GM18858 (cell line): ENCODE results near the gene PCLO.
A peak's percentile ranks its signal among the peaks of the same experiment; 100 is the strongest.

ENCODE experiments used
- ATAC-seq: cut with Tn5 transposase; IDR thresholded peaks from one replicate; pipeline ENCODE4 v1.9.1; 2021; ENCODE audit not compliant: unreplicated experiment

The PCLO gene, protein sequence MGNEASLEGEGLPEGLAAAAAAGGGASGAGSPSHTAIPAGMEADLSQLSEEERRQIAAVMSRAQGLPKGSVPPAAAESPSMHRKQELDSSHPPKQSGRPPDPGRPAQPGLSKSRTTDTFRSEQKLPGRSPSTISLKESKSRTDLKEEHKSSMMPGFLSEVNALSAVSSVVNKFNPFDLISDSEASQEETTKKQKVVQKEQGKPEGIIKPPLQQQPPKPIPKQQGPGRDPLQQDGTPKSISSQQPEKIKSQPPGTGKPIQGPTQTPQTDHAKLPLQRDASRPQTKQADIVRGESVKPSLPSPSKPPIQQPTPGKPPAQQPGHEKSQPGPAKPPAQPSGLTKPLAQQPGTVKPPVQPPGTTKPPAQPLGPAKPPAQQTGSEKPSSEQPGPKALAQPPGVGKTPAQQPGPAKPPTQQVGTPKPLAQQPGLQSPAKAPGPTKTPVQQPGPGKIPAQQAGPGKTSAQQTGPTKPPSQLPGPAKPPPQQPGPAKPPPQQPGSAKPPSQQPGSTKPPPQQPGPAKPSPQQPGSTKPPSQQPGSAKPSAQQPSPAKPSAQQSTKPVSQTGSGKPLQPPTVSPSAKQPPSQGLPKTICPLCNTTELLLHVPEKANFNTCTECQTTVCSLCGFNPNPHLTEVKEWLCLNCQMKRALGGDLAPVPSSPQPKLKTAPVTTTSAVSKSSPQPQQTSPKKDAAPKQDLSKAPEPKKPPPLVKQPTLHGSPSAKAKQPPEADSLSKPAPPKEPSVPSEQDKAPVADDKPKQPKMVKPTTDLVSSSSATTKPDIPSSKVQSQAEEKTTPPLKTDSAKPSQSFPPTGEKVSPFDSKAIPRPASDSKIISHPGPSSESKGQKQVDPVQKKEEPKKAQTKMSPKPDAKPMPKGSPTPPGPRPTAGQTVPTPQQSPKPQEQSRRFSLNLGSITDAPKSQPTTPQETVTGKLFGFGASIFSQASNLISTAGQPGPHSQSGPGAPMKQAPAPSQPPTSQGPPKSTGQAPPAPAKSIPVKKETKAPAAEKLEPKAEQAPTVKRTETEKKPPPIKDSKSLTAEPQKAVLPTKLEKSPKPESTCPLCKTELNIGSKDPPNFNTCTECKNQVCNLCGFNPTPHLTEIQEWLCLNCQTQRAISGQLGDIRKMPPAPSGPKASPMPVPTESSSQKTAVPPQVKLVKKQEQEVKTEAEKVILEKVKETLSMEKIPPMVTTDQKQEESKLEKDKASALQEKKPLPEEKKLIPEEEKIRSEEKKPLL (N-terminal part only)

DNA sequence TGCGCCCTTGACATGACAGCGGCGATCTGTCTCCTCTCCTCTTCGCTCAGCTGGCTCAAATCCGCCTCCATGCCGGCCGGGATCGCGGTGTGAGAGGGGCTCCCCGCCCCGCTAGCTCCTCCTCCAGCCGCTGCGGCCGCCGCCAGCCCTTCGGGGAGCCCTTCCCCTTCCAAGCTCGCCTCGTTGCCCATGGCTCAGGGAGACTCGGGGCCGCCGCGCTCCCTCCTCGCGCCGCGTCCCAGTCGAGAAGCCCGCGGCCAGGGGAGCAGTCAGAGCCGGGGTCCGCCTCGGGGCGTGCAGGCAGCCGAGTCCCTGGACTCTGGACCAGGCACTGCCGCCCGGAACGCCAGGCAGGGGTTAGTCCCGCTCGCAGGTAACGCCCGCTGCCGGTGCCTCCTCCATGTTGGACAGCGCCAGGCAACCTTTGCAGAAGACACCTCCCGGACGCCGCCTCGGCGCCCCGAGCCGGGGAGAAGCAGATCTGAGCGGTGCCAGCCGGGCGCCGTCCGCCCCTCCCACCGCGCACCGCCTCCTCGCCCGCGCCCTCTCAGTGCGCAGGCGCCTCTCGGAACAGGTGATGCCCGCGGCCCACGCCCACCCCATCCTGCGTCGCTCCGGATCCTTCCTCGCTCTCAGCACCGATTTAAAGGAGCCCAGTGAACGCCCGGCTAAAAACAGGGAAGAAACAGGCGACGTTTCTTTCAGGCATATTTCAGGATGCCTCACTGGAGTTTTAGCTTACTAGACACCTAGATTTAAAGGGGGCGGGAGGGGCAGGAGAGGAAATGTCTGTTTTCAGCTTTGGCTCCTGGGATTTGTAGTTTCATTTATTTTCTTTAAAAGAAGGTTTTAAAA is at the start of gene PCLO:
Gene PCLO, minus strand, starts transcription at position 483 of the 855 bp plus-strand sequence. Its CDS starts 292 bp downstream, at position 191.
- ATAC-seq = peak; percentile 92

DNA sequence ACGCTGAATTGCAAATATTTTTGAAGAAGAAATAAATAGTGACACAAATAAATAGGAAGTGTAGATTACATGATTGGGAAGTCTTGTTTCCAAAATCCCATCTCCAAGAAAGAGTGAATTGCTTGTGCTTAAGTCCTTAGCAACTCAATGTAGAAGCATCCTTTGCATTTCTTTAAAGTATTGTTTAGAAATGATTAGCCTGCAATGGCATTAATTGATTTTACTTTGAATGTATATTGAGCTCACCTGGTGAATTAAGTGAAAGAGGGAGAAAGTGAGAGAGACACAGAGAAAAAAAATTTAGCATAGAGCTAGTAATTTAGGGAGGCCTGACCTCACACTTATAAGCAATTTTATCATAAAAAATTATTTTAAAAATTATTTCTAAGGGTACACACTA is 49.0 kb upstream of the PCLO start:
- ATAC-seq = no peak

- no peak for ATAC-seq
Observed at GRCh38 chr7:83210479-83210878, 47.8 kb upstream of the PCLO start.

DNA sequence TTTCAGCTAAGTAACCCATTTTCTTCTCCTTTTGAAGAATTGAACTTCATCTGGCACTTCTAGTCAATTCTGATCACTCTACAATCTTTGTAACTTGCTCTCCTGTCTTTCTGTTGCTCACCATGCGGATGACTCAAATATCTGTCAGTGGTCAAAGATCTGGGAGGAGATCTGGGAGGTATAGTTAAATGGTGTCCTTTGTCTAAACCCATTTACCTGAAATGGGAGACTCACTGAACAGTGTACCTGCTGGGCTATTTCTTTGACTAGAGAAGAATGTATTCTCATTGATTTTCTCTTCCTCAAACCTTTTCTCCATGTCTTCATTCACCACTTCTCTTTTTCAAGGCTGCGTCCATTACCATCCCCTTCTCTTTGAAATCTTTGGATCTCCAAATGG is 42.0 kb upstream of the PCLO start:
- no peak for ATAC-seq

GRCh38 chr7:83201355-83201754 is 38.7 kb upstream of the PCLO start:
- ATAC-seq = no peak

DNA sequence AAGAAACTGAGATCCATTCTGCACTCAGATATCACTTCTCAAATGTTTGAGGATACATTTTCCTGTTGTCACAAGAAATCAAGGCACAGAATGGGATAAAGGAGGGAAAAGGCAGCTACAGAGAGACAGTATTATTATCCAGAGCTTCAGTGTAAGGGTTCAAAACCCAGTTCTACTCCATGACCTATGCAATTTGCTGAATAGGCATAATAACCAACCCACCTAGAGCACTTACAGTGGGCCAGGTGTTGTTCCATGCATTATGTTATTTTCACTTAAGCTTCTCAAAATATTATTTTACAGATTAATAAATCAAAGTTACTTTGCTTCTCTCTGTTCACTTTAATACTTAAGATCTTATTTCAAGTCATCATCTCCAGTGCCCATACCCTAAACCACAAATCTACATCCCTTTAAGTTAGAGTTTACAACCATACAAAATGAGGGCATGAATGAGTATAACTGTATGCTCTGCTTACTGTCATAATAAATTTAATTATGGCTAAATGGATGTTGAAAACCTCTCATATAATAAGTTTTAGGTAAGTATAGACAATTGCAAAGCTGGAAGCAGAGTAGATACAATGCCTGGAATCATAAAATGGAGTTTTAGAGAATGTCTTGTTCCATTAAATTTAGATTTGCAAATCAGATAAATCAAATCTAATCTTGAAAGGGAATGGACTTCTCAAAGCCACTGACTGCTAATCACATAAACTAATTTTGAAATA is 28.1 kb upstream of the PCLO start:
- ATAC-seq = no peak

- ATAC-seq = no peak
Observed at GRCh38 chr7:83178796-83179195, 16.1 kb upstream of the PCLO start.

- ATAC-seq = no peak
Observed at GRCh38 chr7:83178066-83178465, 15.4 kb upstream of the PCLO start.

DNA sequence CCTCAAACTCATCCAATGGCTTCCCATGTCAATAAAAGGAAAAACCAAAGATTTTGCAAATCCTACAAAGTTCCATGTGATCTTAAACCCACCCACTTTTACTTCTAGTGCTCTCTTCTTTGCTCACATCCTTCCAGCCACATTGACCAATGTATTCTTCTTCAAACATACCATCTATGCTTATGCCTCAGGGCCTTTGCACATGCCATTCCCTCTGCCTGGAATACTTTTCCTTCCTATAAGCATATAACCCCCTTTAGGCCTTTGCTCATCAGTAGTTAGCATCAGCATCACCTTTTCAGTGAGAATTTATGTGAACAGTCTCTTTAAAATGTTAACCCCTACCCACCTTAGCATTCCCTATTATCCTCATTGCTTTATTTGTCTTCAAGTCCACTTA is 11.0 kb upstream of the PCLO start:
- no peak for ATAC-seq

DNA sequence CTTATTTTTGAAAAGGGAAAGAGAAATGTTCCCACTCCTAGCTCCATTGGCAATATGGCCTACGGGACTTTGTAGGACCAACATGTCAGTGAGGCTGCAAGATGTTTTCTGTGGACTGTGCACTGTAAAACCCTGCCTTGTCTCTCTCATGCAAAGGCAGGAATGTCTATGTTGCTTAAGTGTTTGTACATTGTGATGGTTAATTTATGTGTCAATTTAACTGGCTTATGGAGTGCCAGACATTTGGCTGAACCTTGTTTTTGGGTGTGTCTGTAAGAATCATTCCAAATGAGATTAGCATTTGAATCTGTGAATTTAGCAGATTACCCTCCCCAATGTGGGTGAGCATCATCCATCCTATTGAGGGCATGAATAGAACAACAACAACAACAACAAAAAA is 4.1 kb upstream of the PCLO start:
- no peak for ATAC-seq

- no peak for ATAC-seq
Observed at GRCh38 chr7:83161899-83162401, 734 bp downstream of the PCLO start.

DNA sequence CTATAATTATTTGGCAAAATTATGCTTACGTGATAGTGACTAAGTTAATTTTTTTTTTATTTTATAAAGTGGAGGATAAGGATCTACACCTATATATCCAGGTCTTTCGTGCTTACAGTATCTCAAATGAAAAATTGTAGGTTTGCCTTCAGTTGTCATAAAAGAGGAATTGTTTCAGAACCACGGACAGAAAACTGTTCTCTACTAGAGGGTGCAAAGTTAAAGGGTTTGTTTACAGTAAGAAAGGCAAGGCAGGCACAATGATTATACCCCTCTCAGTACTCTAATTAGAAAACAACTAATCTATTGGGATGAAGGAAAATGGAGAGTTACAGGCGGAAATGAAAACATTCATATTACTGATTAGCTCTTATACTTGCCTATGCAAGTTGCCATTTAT is 1.5 kb downstream of the PCLO start:
- ATAC-seq = no peak

- ATAC-seq = no peak
Observed at GRCh38 chr7:83159731-83160130, 3.0 kb downstream of the PCLO start.

- no peak for ATAC-seq
Observed at GRCh38 chr7:83156006-83156405, 6.7 kb downstream of the PCLO start.

- no peak for ATAC-seq
Observed at GRCh38 chr7:83155407-83155806, 7.3 kb downstream of the PCLO start.

- ATAC-seq = no peak
Observed at GRCh38 chr7:83153419-83153818, 9.3 kb downstream of the PCLO start.

DNA sequence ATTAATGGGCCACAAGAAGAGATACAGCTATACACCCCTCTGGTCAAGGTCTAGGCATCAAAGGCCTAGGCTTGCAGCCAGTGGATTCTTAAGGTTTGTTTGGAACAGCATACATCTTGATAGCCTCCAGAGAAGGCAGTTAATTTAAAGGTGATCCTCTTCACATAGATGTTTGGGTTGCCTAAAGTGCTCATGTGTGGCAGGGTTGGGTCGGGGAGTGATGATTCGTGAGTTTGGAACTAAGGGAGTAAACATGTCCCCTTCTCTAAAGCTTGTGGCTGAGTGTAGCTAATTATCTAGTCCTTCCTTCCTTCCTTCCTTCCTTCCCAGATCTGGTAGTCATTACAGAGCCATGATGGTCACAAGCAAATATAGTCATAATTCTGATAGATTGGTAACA is 12.4 kb downstream of the PCLO start:
- no peak for ATAC-seq

DNA sequence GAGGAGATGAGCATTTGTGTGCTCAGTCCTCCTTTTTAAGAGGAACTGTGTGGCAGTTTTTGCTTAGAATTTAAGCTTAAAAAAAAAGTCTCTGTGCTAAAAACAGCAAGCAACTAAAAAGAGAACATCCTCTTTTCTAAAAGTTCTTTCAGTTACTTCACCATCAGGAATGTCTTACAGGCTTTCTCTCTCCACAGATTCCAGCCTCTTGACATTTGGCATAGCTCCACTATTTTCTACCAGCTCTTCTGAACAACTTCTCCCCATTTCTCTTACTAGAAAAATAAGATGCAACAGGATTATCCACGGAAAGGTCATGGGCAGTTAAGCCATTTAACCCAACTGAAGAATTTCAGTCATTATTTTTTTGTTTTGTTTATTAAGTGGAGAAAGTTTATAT is 13.2 kb downstream of the PCLO start:
- no peak for ATAC-seq

GRCh38 chr7:83148776-83149175 is 13.9 kb downstream of the PCLO start:
- ATAC-seq = no peak

DNA sequence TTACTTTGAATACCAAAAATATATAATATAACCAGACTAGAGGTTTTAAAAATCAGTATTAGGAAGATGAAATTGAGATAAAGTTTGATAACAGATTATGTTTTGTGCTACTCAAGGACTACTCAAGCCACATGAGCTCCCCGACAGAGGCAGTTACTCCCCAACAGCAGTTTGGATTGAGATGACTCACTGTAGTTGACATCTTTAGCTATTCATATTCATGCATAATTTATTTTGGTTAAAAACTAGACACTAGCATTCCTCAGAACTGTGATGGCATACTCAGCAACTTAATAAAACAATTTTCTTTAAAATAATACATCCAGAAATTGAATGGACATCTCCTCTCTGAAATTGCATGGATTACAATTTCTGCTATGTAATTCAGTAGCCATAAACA is 19.6 kb downstream of the PCLO start:
- ATAC-seq = no peak
